NCI-H1417 (cell line): ENCODE measurements around the gene AZIN2.
A peak's percentile ranks its signal among the peaks of the same experiment; 100 is the strongest.
"Not testable (repeated sequence)": the region's sequence is repeated elsewhere in the genome, so short reads cannot be mapped to it uniquely, and the experiment has no call there.

Experiments used
- DNase-seq, 3 experiments: peaks; one replicate each; lab custom pipeline; 2025; lab: John Stamatoyannopoulos, UW

Gene AZIN2

GRCh38 chr1:33057095-33057494 lies 23.9 kb upstream of the AZIN2 start:
- DNase-seq: no peak

- DNase-seq: no peak
Observed at GRCh38 chr1:33060579-33061083, 20.3 kb upstream of the AZIN2 start.

- DNase-seq: no peak
Observed at GRCh38 chr1:33061834-33062233, 19.1 kb upstream of the AZIN2 start.

DNA sequence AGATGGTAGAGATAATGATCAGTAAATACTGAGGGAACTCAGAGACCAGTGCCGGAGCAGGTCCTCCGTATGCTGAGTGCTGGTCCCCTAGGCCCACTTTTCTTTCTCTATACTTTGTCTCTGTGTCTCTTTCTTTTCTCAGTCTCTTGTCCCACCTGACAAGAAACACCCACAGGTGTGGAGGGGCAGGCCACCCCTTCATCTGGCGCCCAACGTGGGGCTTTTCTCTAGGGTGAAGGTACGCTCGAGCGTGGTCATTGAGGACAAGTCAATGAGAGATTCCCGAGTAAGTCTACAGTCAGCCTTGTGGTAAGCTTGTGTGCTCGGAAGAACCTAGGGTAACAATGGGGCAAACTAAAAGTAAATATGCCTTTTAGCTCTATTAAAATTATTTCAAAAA lies 16.7 kb upstream of the AZIN2 start:
- not testable (repeated sequence) for DNase-seq

- no peak for DNase-seq
Observed at GRCh38 chr1:33065301-33065700, 15.7 kb upstream of the AZIN2 start.

GRCh38 chr1:33066477-33066876 lies 14.5 kb upstream of the AZIN2 start:
- not testable (repeated sequence) for DNase-seq

DNA sequence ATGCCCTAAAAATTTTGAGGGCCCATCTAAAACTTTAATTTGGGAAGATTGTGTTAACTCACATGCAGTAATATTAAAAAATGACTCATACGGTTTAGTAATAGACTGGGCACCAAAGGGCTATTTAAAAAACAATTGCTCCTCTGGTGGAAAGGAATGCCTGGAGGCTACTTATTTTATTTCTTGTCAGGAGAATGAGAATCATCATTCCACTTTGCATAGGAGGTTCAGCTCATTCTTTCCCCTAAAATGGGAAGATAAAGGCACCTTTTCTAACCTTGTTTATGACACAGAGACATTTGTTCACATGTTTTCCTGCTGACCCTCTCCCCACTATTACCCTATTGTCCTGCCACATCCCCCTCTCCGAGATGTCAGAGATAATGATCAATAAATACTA lies 12.8 kb upstream of the AZIN2 start:
- not testable (repeated sequence) for DNase-seq

DNA sequence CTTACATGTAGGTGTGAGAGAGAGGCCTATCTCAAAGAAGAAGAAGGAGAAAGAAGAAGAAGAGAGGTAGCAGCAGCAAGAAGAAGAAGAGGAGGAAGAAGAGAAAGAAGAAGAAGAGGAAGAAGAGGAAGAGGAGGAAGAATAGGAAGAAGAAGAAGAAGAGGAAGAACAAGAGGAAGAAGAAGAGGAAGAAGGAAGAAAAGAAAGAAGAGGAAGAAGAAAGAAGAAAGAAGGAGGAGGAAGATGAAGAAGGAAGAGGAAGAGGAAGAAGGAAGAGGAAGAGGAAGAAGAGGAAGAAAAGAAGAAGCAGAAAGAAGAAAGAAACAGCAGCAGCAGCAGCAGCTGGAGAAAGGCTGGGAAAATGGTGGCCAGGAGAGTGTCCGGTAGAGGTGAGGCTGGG lies 10.3 kb upstream of the AZIN2 start:
- no peak for DNase-seq

DNA sequence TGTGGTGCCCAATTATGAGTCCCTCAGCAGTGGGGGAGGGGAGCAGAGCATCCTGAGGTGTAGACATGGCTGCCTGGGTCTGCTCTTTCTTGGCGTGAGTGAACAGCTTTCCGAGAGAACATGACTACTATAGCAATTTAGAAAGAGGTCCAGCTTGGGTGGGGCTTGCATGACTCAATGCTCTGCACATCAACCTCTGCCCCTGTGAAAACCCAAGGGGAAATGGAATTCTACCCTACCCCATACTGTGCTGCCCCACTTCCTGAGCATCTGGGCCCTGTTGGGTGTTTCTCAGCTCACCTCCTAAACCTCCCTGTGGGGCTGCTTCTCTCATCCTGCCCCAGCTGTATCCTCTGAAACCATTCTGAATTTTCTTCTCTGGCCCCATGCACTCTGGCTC lies 8.2 kb upstream of the AZIN2 start:
- no peak for DNase-seq

DNA sequence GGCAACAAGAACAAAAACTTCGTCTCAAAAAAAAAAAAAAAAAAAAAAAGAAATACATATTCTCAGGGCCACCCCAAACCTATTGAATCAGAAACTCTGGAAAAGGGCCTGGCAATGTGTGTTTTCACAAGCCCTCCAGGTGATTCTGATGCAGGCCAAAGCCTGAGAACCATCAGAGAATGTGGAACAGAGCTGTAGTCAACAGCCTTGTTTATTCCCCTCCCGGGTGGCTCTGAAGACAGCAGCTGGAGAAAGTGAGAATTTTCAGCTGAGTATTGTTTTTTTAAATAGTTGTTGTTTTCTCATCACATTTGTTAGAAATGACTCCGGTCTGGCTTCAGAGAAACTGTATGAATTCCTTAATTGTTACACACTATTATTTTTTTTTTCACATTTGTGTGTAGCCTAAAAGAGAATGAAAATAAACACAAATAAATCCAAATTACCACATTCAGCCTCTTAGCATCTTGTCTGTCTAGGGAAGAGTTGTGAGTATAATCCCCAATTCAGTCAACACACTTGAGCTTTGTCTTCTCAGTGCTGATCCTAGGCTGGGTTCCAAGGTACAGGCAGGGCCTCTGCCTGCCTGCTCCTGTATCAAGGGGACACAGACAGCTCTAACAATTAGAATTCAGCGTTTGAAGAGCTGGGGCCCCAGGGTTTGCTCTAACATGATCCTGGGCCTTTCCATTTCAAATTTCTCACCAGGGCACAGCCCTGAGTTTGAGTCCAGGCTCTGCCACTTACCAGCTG lies 6.6 kb upstream of the AZIN2 start:
- DNase-seq: no peak

GRCh38 chr1:33078030-33078591 lies 2.8 kb upstream of the AZIN2 start:
- no peak for DNase-seq

DNA sequence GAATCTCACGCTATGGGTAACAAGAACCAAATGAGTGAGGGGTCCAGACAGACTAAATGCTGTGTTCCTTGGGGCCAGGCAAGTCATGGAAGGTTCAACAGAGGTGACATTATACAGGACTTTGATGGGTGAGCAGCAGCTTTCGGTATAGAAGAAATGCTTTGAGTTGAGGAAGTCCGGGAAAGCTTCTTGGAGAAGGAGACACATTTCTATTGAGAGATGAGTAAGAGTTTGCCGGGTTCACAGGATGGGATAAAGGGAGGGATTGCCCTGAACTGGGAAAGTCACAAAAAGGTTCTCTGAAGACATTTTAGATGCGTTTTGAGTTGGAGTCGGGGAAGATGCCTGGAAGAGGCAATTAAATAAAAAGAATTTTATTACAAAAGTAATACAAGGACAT lies 580 bp upstream of the AZIN2 start:
- no peak for DNase-seq

GRCh38 chr1:33081554-33082305 lies 777 bp downstream of the AZIN2 start:
- no peak for DNase-seq

- no peak for DNase-seq
Observed at GRCh38 chr1:33082575-33083108, 1.7 kb downstream of the AZIN2 start.

GRCh38 chr1:33085332-33085731 lies 4.4 kb downstream of the AZIN2 start:
- DNase-seq: no peak

DNA sequence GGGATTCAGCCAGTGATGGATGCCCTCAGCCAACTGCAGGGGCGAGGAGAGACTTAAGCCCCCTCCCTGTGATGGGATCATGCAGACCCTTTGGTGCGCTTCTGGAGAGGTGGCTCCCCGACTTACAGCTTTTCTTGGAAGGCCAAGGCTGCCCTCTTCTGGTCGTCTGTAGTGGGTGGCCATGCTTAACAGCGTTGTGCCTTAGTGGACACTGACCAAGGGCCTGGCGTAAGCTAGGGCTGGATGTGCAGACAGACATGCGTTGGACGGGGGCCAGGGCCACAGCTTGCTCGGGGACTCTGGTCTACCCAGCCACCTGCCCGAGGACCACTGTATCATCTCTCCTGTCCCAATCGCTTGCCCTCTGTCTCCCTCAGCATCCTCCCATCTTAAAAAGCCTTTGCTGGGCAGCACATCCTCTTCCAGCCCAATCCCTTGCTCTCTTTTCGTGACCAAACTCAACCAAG lies 5.5 kb downstream of the AZIN2 start:
- peak; percentile 42 to 77 (median 50) for DNase-seq

DNA sequence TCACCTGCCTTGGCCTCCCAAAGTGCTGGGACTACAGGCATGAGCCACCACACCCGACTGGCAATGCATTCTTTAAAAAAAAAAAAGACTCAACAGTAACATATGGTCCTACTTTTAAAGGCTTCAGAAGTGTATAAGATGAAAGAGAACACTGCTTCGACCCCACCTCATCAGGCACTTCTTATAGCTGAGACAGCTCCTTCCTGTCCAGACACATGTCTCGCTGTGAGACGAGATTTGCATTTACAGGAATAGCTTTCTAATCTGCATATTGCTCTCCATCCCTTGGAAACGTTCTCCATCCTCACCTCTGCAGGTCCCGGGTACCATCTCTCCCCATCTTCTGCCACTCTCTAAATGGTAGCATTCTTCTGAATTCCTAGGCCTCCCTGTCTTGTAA lies 6.7 kb downstream of the AZIN2 start:
- no peak for DNase-seq

DNA sequence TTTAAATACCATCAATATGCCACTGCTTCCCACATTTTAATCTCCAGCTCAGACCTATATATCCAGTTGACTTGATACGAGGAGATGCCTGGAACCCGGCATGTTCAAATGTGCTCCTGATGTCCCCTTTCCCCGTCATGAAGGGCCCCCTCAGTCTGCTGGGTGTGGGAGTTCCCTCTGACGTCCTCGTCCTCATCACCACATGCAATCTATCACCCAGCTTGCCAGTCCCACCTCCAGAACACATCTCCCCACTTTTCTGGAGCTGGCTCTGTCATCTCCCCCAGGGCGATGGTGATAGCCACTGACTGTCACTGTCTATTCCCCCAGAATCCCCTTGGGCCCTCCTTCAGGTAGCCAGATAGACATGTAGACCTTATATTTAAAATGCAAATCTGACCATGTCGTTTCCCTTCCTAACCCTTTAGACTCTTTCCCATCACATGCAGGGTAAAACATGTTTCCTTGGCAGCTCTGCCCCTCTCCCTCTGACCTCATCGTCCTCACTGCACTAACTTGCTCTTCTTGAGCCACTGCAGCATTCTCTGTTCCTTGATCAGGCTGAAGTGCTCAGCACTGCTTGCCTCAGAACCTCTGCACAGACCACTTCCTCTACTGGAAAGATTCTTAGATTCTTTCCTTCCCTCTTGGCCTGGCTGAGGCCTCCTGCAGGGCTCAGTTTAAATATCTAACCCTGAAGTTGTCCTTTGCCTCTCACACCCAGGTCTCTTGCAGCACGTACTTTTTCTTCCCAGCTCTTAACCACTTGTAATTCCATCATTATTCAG lies 7.4 kb downstream of the AZIN2 start:
- no peak for DNase-seq

DNA sequence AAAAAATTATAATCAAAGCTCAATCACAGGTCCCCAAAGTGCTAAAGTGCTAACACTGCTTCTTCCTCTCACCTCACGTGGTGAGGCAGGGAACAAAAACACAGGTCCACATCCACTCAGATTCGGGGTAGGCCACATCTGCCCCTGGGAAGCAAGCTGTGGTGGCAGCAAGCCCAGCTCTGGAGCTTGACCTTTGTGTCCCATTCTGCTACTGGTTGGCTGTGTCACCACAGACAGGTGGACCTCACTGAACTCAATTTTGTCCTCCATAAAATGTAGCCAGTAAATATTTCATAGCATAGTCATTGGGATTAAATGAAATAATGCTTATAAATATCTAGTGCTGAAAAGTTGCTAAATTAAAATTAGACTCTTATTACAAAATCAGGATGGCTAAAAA lies 8.5 kb downstream of the AZIN2 start:
- DNase-seq: no peak

- DNase-seq: no peak
Observed at GRCh38 chr1:33092438-33092837, 11.5 kb downstream of the AZIN2 start.

- no peak for DNase-seq
Observed at GRCh38 chr1:33093004-33093403, 12.1 kb downstream of the AZIN2 start.

- no peak for DNase-seq
Observed at GRCh38 chr1:33094486-33094885, 13.5 kb downstream of the AZIN2 start.
